HEK293 (cell line): ENCODE results near the gene ANKRD28.

ENCODE experiments used
- TCF7L2 ChIP-seq: IDR thresholded peaks from 2 replicates; pipeline ENCODE4 v1.6.1; 2011; ENCODE audit warnings: low read depth, mild to moderate bottlenecking, inconsistent platforms, low read length, moderate library complexity, borderline replicate concordance
- ZBTB17 ChIP-seq: fragments of 450-650 bp; formaldehyde crosslinking; IDR thresholded peaks from 2 replicates; pipeline ENCODE4 v1.5.1; 2016; ENCODE audit warnings: missing biosample characterization, missing genetic modification characterization
- ZFP37 ChIP-seq: fragments of 450-650 bp; formaldehyde crosslinking; IDR thresholded peaks from 2 replicates; pipeline ENCODE4 v1.5.1; 2016; ENCODE audit warnings: missing biosample characterization, missing genetic modification characterization
- ZNF239 ChIP-seq: fragments of 450-650 bp; formaldehyde crosslinking; IDR thresholded peaks from 2 replicates; pipeline ENCODE4 v1.5.1; 2016; ENCODE audit warnings: missing biosample characterization, missing genetic modification characterization
- ZNF302 ChIP-seq: fragments of 450-650 bp; formaldehyde crosslinking; IDR thresholded peaks from 2 replicates; pipeline ENCODE4 v1.5.1; 2016; ENCODE audit warnings: missing biosample characterization, missing genetic modification characterization, low read depth
- ZNF416 ChIP-seq: fragments of 450-650 bp; formaldehyde crosslinking; IDR thresholded peaks from 2 replicates; pipeline ENCODE4 v1.5.1; 2016; ENCODE audit warnings: missing biosample characterization, missing genetic modification characterization
- ZNF677 ChIP-seq: fragments of 450-650 bp; IDR thresholded peaks from 2 replicates; pipeline ENCODE4 v1.5.0; 2018; ENCODE audit warnings: missing biosample characterization, mild to moderate bottlenecking, missing genetic modification characterization, moderate library complexity
- ZSCAN30 ChIP-seq: fragments of 450-650 bp; IDR thresholded peaks from 2 replicates; pipeline ENCODE4 v1.5.1; 2018; ENCODE audit warnings: missing biosample characterization, mild to moderate bottlenecking, missing genetic modification characterization, moderate library complexity
- TF ChIP-seq, protein P1 (sequence below): fragments of 450-650 bp; formaldehyde crosslinking; IDR thresholded peaks from 2 replicates; pipeline ENCODE4 v1.5.1; 2016; ENCODE audit warnings: missing biosample characterization, missing genetic modification characterization
- TF ChIP-seq, protein P2 (sequence below): fragments of 450-650 bp; formaldehyde crosslinking; IDR thresholded peaks from 2 replicates; pipeline ENCODE4 v1.5.1; 2016; ENCODE audit warnings: missing biosample characterization, missing genetic modification characterization, borderline replicate concordance
- TF ChIP-seq, protein P3 (sequence below): sonication (generic); formaldehyde crosslinking; IDR thresholded peaks from 2 replicates; pipeline ENCODE4 v1.8.1; 2022; ENCODE audit warnings: mild to moderate bottlenecking, moderate library complexity, missing genetic modification reagents
- TF ChIP-seq, protein P4 (sequence below): fragments of 450-650 bp; formaldehyde crosslinking; IDR thresholded peaks from 2 replicates; pipeline ENCODE4 v1.5.1; 2016; ENCODE audit warnings: missing biosample characterization, missing genetic modification characterization
- TF ChIP-seq, protein P5 (sequence below): IDR thresholded peaks from 2 replicates; pipeline ENCODE4 v1.6.1; 2011; ENCODE audit warnings: mild to moderate bottlenecking, low read depth, low read length, borderline replicate concordance

DNA sequence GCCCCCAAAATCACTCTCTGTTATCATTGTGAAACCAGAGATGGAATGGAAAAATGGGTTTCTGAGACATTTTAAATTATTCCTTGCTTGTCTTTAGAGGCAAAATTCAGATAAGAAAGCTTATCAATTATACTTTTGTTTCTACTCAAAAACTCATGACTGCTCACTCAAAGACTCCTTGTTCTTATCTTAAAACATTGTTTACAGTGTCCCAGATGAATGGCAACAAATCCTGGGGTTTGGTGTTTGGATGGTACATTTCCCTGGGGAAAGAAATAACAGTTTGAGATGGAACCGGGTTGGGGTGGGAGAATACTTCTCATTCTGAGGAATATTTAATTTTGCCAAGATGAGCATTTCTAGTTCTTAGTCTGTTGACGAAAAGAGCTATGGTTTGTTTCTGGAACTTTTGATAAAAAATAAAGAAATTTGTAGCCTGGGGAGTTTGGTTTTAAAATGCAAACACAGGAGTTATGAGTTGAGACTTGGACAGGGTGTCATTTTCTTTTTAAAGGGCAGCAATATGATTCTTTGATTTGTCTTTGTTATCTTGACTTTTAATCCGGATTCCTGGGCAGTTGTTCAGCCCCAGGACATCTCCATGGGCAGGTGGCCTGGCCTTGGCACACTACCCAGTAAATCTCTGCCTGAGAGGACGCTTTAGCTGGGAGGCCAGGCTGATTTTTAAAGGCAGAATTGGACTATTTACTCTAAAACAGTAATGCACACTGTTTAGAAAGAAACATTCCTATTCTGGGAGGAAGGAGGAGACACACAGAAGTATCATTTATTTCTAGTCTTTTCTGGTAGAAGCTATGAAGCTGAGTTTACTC lies 163.8 kb downstream of the ANKRD28 start:
- TF ChIP-seq ZFP37 (tag by site-specific recombination) (no peak), ZNF677 (tag by site-specific recombination) (no peak), ZNF302 (tag by site-specific recombination) (no peak), ZNF239 (no peak), ZSCAN30 (no peak), ZNF416 (tag by site-specific recombination) (no peak), TCF7L2 (no peak), ZBTB17 (tag by site-specific recombination) (no peak)
- TF ChIP-seq, protein P1, sequence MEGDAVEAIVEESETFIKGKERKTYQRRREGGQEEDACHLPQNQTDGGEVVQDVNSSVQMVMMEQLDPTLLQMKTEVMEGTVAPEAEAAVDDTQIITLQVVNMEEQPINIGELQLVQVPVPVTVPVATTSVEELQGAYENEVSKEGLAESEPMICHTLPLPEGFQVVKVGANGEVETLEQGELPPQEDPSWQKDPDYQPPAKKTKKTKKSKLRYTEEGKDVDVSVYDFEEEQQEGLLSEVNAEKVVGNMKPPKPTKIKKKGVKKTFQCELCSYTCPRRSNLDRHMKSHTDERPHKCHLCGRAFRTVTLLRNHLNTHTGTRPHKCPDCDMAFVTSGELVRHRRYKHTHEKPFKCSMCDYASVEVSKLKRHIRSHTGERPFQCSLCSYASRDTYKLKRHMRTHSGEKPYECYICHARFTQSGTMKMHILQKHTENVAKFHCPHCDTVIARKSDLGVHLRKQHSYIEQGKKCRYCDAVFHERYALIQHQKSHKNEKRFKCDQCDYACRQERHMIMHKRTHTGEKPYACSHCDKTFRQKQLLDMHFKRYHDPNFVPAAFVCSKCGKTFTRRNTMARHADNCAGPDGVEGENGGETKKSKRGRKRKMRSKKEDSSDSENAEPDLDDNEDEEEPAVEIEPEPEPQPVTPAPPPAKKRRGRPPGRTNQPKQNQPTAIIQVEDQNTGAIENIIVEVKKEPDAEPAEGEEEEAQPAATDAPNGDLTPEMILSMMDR (tag by site-specific recombination) = no peak
- TF ChIP-seq, protein P2, sequence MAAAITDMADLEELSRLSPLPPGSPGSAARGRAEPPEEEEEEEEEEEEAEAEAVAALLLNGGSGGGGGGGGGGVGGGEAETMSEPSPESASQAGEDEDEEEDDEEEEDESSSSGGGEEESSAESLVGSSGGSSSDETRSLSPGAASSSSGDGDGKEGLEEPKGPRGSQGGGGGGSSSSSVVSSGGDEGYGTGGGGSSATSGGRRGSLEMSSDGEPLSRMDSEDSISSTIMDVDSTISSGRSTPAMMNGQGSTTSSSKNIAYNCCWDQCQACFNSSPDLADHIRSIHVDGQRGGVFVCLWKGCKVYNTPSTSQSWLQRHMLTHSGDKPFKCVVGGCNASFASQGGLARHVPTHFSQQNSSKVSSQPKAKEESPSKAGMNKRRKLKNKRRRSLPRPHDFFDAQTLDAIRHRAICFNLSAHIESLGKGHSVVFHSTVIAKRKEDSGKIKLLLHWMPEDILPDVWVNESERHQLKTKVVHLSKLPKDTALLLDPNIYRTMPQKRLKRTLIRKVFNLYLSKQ (tag by site-specific recombination) = no peak
- TF ChIP-seq, protein P3, sequence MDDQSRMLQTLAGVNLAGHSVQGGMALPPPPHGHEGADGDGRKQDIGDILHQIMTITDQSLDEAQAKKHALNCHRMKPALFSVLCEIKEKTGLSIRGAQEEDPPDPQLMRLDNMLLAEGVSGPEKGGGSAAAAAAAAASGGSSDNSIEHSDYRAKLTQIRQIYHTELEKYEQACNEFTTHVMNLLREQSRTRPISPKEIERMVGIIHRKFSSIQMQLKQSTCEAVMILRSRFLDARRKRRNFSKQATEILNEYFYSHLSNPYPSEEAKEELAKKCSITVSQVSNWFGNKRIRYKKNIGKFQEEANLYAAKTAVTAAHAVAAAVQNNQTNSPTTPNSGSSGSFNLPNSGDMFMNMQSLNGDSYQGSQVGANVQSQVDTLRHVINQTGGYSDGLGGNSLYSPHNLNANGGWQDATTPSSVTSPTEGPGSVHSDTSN (CRISPR knock-in tag) = no peak
- TF ChIP-seq, protein P4, sequence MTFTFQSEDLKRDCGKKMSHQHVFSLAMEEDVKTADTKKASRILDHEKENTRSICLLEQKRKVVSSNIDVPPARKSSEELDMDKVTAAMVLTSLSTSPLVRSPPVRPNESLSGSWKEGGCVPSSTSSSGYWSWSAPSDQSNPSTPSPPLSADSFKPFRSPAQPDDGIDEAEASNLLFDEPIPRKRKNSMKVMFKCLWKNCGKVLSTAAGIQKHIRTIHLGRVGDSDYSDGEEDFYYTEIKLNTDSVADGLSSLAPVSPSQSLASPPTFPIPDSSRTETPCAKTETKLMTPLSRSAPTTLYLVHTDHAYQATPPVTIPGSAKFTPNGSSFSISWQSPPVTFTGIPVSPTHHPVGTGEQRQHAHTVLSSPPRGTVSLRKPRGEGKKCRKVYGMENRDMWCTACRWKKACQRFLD (tag by site-specific recombination) = no peak
- TF ChIP-seq, protein P5, sequence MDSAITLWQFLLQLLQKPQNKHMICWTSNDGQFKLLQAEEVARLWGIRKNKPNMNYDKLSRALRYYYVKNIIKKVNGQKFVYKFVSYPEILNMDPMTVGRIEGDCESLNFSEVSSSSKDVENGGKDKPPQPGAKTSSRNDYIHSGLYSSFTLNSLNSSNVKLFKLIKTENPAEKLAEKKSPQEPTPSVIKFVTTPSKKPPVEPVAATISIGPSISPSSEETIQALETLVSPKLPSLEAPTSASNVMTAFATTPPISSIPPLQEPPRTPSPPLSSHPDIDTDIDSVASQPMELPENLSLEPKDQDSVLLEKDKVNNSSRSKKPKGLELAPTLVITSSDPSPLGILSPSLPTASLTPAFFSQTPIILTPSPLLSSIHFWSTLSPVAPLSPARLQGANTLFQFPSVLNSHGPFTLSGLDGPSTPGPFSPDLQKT = no peak
